ENCODE measurements around the gene PRKAG2. TPM values are rescaled to one million over a fixed set of nuclear protein-coding genes. Genes with fewer than 3 reads are reported as not detected.

PRKAG2 gene
- total RNA-seq, 4 donors from 2014 or later: 25.1 to 57.8 (median 46.7) TPM

- in situ Hi-C loops (cut with MboI; ENCODE audit: low pct_ligation_motif_present in 1 of 4, low pct_unique_long_range_greater_than_20kb in 1 of 4, low sequenced_read_pairs in 3 of 4): no loop called here
- H3K4me1 ChIP-seq: peaks cover 0 to 5% (median 0%) of the 10 kb centered on the region in 4 donors
- intact Hi-C loops (cut with DNase I; ENCODE audit: low total_unique reads): no loop called here
- TF ChIP-seq POLR2A (IDR thresholded peaks at IDR 0.05) (no peak), CTCF (IDR thresholded peaks at IDR 0.05) (no peak), POLR2AphosphoS5 (IDR thresholded peaks at IDR 0.05) (no peak), EP300 (IDR thresholded peaks at IDR 0.05; ENCODE audit: low read depth) (no peak)
- no peak overlapping the region for H3K4me3 ChIP-seq
- H3K36me3 ChIP-seq: no peaks in the 10 kb centered on the region
- H3K27ac ChIP-seq: no peak overlapping the region
- H3K9me3 ChIP-seq: no peaks in the 10 kb centered on the region
- 80 to 86% methylated on average over 8 to 15 of the region's 15 CpGs for WGBS, 2 donors (ENCODE audit: low coverage in 1 of 2)
- no peak for DNase-seq
- peaks cover 4% of the 10 kb centered on the region for H3K27me3 ChIP-seq
Measured at GRCh38 chr7:151886783-151887182, 9.9 kb upstream of the PRKAG2 start.

- Histone ChIP-seq H3K27me3 (no peaks in the 10 kb centered on the region), H3K27ac (no peak overlapping the region), H3K9me3 (no peaks in the 10 kb centered on the region), H3K4me3 (no peak overlapping the region), H3K4me1 (no peaks in the 10 kb centered on the region), H3K36me3 (no peaks in the 10 kb centered on the region)
- WGBS, 2 donors (ENCODE audit: low coverage in 1 of 2): 84 to 85% methylated on average over 6 to 7 of the region's 7 CpGs
- DNase-seq: no peak
- in situ Hi-C loops (cut with MboI; ENCODE audit: low pct_ligation_motif_present in 1 of 4, low pct_unique_long_range_greater_than_20kb in 1 of 4, low sequenced_read_pairs in 3 of 4) (no loop called here), intact Hi-C loops (cut with DNase I; ENCODE audit: low total_unique reads) (no loop called here)
- TF ChIP-seq EP300 (IDR thresholded peaks at IDR 0.05; ENCODE audit: low read depth): no peak
- no peak for TF ChIP-seq POLR2AphosphoS5 (IDR thresholded peaks at IDR 0.05)
- TF ChIP-seq CTCF (IDR thresholded peaks at IDR 0.05): no peak
- TF ChIP-seq POLR2A (IDR thresholded peaks at IDR 0.05): no peak
Measured at GRCh38 chr7:151885202-151885580, 8.3 kb upstream of the PRKAG2 start.

GRCh38 chr7:151884312-151885201, 7.6 kb upstream of the PRKAG2 start:
- TF ChIP-seq POLR2AphosphoS5 (IDR thresholded peaks at IDR 0.05) (no peak), CTCF (IDR thresholded peaks at IDR 0.05) (no peak), EP300 (IDR thresholded peaks at IDR 0.05; ENCODE audit: low read depth) (no peak), POLR2A (IDR thresholded peaks at IDR 0.05) (no peak)
- DNase-seq: no peak

GRCh38 chr7:151883857-151884256, 6.9 kb upstream of the PRKAG2 start:
- in situ Hi-C loops (cut with MboI; ENCODE audit: low pct_ligation_motif_present in 1 of 4, low pct_unique_long_range_greater_than_20kb in 1 of 4, low sequenced_read_pairs in 3 of 4): no loop called here

More at GRCh38 chr7:151884312-151885201, 7.6 kb upstream of the PRKAG2 start:
- Histone ChIP-seq H3K27me3 (no peaks in the 10 kb centered on the region), H3K4me1 (no peaks in the 10 kb centered on the region), H3K4me3 (no peak overlapping the region), H3K9me3 (no peaks in the 10 kb centered on the region), H3K27ac (no peak overlapping the region), H3K36me3 (no peaks in the 10 kb centered on the region)
- 88 to 100% methylated on average over 1 to 15 of the region's 15 CpGs for WGBS, 2 donors (ENCODE audit: low coverage in 1 of 2)
- in situ Hi-C loops (cut with MboI; ENCODE audit: low pct_ligation_motif_present in 1 of 4, low pct_unique_long_range_greater_than_20kb in 1 of 4, low sequenced_read_pairs in 3 of 4): no loop called here
- intact Hi-C loops (cut with DNase I; ENCODE audit: low total_unique reads): no loop called here

More at GRCh38 chr7:151883857-151884256, 6.9 kb upstream of the PRKAG2 start:
- intact Hi-C loops (cut with DNase I; ENCODE audit: low total_unique reads): no loop called here
- DNase-seq: no peak
- Histone ChIP-seq H3K4me3 (no peak overlapping the region), H3K36me3 (no peaks in the 10 kb centered on the region), H3K27ac (no peak overlapping the region), H3K27me3 (no peaks in the 10 kb centered on the region), H3K4me1 (no peaks in the 10 kb centered on the region), H3K9me3 (no peaks in the 10 kb centered on the region)
- 90% methylated on average over 3 of the region's 3 CpGs; no CpG with 5 or more reads in 1 of the 2 donors for WGBS, 2 donors (ENCODE audit: low coverage in 1 of 2)
- TF ChIP-seq POLR2A (IDR thresholded peaks at IDR 0.05) (no peak), CTCF (IDR thresholded peaks at IDR 0.05) (no peak), POLR2AphosphoS5 (IDR thresholded peaks at IDR 0.05) (no peak), EP300 (IDR thresholded peaks at IDR 0.05; ENCODE audit: low read depth) (no peak)

Data from transverse colon (tissue), 4 donors.